ENCODE data around the gene GASK1A.

The GASK1A gene

DNA sequence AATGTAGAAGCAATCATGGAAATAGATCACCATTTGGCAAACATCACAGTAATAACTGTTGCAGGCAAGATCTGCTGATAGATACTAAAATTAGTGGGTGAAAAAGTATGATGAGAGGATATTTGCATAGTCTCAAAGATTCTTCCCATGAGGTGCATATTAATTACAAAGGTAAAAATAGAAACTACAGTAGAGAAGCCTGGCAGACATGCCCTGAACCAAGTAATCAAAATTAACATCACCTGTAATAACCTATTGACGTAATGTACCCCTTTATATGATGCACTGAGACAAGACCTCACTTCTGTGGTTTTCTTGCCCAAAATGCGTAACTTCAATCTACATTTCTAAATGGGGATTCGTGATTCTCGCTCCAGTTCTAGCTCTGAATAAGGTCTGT is 112.4 kb downstream of the GASK1A start:
- Mint-ChIP-seq H3K36me3 (ENCODE audit: low read depth) (no peaks in the 10 kb centered on the region), H3K4me3 (no peak overlapping the region), H3K4me1 (peaks cover 47% of the 10 kb centered on the region), H3K27ac (no peak overlapping the region), H3K9me3 (no peaks in the 10 kb centered on the region), H3K27me3 (ENCODE audit: low read depth) (no peaks in the 10 kb centered on the region)
- TF ChIP-seq, protein P1, sequence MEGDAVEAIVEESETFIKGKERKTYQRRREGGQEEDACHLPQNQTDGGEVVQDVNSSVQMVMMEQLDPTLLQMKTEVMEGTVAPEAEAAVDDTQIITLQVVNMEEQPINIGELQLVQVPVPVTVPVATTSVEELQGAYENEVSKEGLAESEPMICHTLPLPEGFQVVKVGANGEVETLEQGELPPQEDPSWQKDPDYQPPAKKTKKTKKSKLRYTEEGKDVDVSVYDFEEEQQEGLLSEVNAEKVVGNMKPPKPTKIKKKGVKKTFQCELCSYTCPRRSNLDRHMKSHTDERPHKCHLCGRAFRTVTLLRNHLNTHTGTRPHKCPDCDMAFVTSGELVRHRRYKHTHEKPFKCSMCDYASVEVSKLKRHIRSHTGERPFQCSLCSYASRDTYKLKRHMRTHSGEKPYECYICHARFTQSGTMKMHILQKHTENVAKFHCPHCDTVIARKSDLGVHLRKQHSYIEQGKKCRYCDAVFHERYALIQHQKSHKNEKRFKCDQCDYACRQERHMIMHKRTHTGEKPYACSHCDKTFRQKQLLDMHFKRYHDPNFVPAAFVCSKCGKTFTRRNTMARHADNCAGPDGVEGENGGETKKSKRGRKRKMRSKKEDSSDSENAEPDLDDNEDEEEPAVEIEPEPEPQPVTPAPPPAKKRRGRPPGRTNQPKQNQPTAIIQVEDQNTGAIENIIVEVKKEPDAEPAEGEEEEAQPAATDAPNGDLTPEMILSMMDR (IDR thresholded peaks at IDR 0.05; ENCODE audit: unreplicated experiment in 3 of 3) = no peak

DNA sequence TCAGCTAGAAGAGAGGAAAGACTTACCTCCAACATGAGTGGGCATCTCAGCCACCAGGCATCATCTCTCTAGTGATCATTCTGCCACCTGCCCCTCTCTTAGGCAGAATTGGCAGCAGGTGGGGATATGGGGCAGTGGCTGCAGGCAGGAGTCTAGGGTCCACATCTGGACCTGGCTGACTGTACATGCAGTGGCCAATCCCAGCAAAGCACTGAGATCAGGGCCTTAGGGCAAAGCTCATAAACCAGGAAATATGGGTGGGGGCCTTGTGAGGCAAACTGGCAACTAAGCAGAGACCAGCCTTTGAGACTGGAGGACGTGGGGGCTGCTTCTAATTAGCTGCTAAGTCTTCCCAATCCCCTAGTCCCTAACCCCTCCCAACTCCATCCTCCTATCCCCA is 113.9 kb downstream of the GASK1A start:
- H3K36me3 Mint-ChIP-seq (ENCODE audit: low read depth) = no peaks in the 10 kb centered on the region

DNA sequence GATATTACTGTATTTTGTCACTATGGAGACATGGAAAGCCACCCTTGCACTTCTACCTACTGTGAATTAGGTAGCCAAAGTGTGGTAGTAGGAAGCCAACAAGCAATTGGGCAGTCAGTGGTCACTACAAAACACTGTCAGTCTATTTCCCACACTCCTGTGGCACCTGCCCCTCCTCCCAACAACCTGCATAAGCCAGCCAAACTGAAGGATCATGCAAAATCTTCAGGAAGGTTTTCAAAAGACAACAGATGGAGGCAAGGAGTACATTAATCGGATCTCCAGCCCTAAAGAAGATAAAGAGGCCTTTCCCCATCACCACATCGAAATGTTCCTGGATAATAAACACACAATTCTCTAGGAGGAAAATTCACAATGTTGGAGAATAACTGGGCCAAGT is 114.9 kb downstream of the GASK1A start:
- H3K4me1 Mint-ChIP-seq = peaks cover 65% of the 10 kb centered on the region
- H3K27ac Mint-ChIP-seq = peak overlapping the region in 2 of 3 experiments; percentile 87 to 91
- H3K27me3 Mint-ChIP-seq (ENCODE audit: low read depth) = peaks cover 3% of the 10 kb centered on the region
- no peak overlapping the region for H3K4me3 Mint-ChIP-seq
- H3K36me3 Mint-ChIP-seq (ENCODE audit: low read depth) = no peaks in the 10 kb centered on the region
- H3K9me3 Mint-ChIP-seq = no peaks in the 10 kb centered on the region
- TF ChIP-seq, protein P1 (IDR thresholded peaks at IDR 0.05; ENCODE audit: unreplicated experiment in 3 of 3) = no peak

More for the DNA sequence above, 113.9 kb downstream of the GASK1A start:
- TF ChIP-seq, protein P1 (IDR thresholded peaks at IDR 0.05; ENCODE audit: unreplicated experiment in 3 of 3) = no peak
- H3K4me3 Mint-ChIP-seq = no peak overlapping the region
- peaks cover 61% of the 10 kb centered on the region for H3K4me1 Mint-ChIP-seq
- no peak overlapping the region for H3K27ac Mint-ChIP-seq
- H3K27me3 Mint-ChIP-seq (ENCODE audit: low read depth) = no peaks in the 10 kb centered on the region
- no peaks in the 10 kb centered on the region for H3K9me3 Mint-ChIP-seq

DNA sequence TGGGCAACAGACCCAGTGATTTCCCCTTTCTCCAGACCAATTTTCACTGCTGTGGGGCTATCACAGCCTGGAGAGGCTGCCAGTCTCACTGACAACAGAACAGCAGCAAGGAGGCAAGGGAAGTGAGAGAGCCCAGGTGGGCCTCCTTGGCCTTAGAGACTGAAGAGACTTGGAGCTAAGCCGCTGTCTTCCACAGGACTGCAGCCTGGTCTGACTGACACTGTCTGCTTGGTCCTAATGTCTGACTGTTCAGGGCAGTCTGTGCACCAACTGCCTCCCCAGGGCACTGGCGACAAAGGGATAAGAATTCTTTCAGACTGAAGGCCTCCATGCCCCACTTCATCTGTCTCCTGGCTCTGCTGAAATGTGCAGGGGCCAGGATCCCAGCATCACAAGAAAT is 115.3 kb downstream of the GASK1A start:
- peaks cover 65% of the 10 kb centered on the region for H3K4me1 Mint-ChIP-seq
- no peak overlapping the region for H3K4me3 Mint-ChIP-seq
- peaks cover 4% of the 10 kb centered on the region for H3K27me3 Mint-ChIP-seq (ENCODE audit: low read depth)
- no peaks in the 10 kb centered on the region for H3K36me3 Mint-ChIP-seq (ENCODE audit: low read depth)
- TF ChIP-seq, protein P1 (IDR thresholded peaks at IDR 0.05; ENCODE audit: unreplicated experiment in 3 of 3) = no peak
- no peaks in the 10 kb centered on the region for H3K9me3 Mint-ChIP-seq
- H3K27ac Mint-ChIP-seq = peak overlapping the region in 2 of 3 experiments; percentile 87 to 91

DNA sequence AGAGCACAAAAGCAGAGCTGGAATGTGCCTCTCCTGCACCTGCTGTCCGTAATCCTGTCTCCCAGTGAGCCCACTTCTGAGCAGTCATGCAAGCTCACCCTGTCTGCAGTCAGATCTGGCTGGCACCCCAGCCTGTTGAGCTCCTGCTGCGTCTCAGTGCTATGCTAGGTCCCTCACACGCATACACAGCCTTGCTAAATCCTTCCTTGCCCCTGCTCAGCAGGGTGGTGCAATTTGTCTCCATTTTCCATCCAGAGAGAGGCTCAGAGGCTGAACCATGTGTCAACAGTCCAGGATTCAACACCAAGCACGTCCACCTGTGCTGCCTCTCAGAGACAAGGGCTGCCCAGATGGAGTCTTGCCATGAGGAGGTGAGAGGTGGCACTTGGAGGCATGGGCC is 115.7 kb downstream of the GASK1A start:
- H3K4me3 Mint-ChIP-seq = no peak overlapping the region
- TF ChIP-seq, protein P1 (IDR thresholded peaks at IDR 0.05; ENCODE audit: unreplicated experiment in 3 of 3) = no peak
- peaks cover 65% of the 10 kb centered on the region for H3K4me1 Mint-ChIP-seq
- H3K36me3 Mint-ChIP-seq (ENCODE audit: low read depth) = no peaks in the 10 kb centered on the region
- H3K27me3 Mint-ChIP-seq (ENCODE audit: low read depth) = peaks cover 4% of the 10 kb centered on the region
- H3K9me3 Mint-ChIP-seq = no peaks in the 10 kb centered on the region
- H3K27ac Mint-ChIP-seq = peak overlapping the region in 2 of 3 experiments; percentile 87 to 91

DNA sequence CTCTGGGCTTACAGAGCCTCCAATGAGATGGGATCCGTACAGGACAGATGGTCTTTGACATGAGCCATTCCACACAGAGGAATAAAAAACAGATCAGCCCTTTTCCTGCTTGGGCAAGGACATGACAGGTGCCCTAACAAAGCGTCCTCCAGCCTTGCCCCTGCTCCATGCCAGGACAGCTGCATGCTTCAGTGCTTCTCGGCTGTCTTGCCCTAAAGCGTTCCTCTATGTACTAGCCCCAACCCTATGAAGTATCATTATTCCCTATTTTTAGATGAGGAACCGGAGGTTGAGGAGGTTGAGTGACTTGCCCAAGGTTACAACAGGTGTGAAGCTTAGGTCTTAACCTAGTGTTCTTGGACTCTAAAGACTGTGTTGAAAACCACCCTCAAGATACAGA is 116.3 kb downstream of the GASK1A start:
- TF ChIP-seq, protein P1 (IDR thresholded peaks at IDR 0.05; ENCODE audit: unreplicated experiment in 3 of 3) = no peak
- Mint-ChIP-seq H3K4me1 (peaks cover 63% of the 10 kb centered on the region), H3K27ac (peak overlapping the region; percentile 59 to 91 (median 87)), H3K4me3 (peak overlapping the region in 1 of 3 experiments; percentile 50), H3K9me3 (no peaks in the 10 kb centered on the region), H3K27me3 (ENCODE audit: low read depth) (peaks cover 4% of the 10 kb centered on the region), H3K36me3 (ENCODE audit: low read depth) (no peaks in the 10 kb centered on the region)
